ENCODE data around the gene INCENP.

INCENP gene

DNA sequence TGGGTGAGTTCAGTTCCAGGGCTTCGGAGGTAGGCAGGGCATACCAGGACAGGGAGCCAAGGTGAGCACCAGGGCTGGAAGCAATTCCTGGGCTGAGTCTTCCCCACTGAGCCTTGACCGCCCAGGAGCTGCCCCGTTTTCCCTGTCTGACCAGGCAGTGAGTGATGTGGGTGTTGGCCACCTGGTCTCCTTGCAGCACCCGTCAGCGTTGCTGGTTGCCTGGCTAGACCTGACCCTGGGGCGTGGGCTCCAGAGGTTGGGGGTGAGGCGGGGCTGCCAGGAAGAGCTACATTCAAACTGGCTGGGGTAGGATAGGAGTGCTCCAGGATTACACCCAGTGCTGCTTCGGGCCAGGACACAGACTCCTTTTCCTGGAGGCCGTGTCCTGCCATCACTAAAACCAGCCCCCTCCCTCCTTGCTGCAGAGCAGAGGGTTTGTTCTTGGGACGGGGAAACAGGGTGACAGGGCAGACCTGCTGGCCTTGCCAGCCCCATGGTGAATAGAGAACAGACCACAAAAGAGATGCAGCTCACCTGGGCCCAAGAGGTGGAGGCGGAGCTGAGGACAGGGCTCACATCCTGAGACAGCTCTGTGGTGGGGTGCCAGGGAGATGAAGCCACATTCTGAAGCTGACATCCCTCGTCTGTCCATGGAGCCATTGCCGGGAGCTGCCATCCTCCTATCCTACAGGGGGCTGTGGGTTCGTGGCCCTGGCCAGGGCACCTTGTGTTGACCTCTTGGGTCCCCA is 14.2 kb downstream of the INCENP start:
- H3K4me3 ChIP-seq (ENCODE audit: low read length), result no peak overlapping the region
- peaks cover 77% of the 10 kb centered on the region for H3K36me3 ChIP-seq (ENCODE audit: insufficient read depth, low read depth, low read length)
- no peak overlapping the region for H3K27ac ChIP-seq (ENCODE audit: low read length)
- no peak overlapping the region for H3K9ac ChIP-seq (ENCODE audit: low read depth, low read length)
- H3K27me3 ChIP-seq (ENCODE audit: insufficient read depth, low read length), result no peaks in the 10 kb centered on the region
- H3K9me3 ChIP-seq (ENCODE audit: insufficient read depth, low read depth, low read length), result no peaks in the 10 kb centered on the region
- H3K4me1 ChIP-seq (ENCODE audit: insufficient read depth, low read length), result no peaks in the 10 kb centered on the region

DNA sequence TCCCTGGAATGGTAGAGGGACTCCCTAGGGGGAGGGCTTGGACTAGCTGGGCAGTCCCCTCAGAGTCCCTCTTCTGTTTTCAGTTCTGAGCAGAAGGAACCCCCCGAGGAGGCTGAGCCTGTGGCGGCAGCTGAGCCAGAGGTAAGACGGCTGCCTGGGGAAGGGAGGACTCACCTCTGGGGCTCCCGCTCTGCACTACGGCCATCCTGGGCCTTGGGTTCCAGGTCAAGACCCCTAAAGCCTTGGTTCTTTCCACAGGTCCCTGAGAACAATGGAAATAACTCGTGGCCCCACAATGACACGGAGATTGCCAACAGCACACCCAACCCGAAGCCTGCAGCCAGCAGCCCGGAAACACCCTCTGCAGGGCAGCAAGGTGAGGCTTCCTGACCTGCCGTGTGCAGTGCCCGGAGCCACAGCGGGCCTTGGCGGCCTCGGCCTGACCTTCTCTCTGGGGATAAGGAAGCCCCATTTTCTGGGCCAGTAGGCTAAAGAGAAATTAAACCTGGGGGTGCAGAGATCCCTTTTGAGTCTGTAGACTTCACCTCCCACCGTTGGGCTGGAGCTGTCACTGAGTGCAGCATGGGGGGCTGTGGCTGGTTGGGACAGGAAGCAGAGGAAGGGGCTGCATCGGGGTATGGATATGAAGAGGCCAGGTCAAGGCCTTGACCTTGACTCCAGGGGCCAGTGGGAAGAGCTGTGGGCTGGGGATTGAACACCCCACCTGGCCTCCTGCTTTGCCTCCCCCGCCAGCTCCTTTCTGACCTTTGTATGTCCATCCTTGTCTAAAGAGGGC is 15.0 kb downstream of the INCENP start:
- H3K27me3 ChIP-seq (ENCODE audit: insufficient read depth, low read length), result no peaks in the 10 kb centered on the region
- peaks cover 77% of the 10 kb centered on the region for H3K36me3 ChIP-seq (ENCODE audit: insufficient read depth, low read depth, low read length)
- H3K9ac ChIP-seq (ENCODE audit: low read depth, low read length), result no peak overlapping the region
- no peak overlapping the region for H3K4me3 ChIP-seq (ENCODE audit: low read length)
- no peak overlapping the region for H3K27ac ChIP-seq (ENCODE audit: low read length)
- no peaks in the 10 kb centered on the region for H3K4me1 ChIP-seq (ENCODE audit: insufficient read depth, low read length)
- H3K9me3 ChIP-seq (ENCODE audit: insufficient read depth, low read depth, low read length), result no peaks in the 10 kb centered on the region

DNA sequence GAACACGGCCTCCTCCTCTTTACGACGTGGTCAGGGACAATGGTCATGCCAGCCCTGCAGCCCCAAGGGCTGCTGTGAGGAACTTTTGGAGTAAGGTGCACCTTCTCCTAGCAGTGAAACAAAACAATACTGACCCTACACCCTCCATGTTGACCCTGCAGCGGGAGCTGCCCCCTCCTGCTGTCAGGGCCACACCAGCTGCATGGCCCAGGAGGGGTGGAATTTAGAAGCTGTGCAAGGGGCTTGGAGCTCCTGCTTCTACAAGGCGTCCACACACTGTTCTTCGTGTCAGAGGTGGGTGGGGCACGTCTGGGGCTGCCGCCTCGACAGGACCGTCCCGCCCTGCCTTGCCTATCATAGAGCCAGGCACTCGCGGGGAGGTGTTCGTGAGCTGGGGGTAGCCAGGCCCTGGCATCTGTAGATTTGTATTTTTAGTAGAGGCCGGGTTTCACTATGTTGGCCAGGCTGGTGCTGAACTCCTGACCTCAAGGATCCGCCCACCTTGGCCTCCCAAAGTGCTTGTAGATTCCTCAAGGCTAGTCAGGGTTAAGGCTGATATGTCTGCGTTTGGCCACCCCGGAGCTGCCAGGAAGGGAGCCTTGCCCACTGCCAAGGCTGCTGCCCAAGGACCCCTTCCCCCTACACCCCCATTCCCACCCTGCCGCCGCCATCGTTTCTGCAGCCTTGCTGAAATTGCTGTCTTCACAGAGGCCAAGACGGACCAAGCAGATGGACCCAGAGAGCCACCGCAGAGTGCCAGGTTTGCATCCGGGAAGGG is 15.9 kb downstream of the INCENP start:
- Histone ChIP-seq H3K27me3 (ENCODE audit: insufficient read depth, low read length) (no peaks in the 10 kb centered on the region), H3K9ac (ENCODE audit: low read depth, low read length) (no peak overlapping the region), H3K27ac (ENCODE audit: low read length) (no peak overlapping the region), H3K4me1 (ENCODE audit: insufficient read depth, low read length) (no peaks in the 10 kb centered on the region), H3K36me3 (ENCODE audit: insufficient read depth, low read depth, low read length) (peaks cover 74% of the 10 kb centered on the region), H3K9me3 (ENCODE audit: insufficient read depth, low read depth, low read length) (no peaks in the 10 kb centered on the region), H3K4me3 (ENCODE audit: low read length) (no peak overlapping the region)

DNA sequence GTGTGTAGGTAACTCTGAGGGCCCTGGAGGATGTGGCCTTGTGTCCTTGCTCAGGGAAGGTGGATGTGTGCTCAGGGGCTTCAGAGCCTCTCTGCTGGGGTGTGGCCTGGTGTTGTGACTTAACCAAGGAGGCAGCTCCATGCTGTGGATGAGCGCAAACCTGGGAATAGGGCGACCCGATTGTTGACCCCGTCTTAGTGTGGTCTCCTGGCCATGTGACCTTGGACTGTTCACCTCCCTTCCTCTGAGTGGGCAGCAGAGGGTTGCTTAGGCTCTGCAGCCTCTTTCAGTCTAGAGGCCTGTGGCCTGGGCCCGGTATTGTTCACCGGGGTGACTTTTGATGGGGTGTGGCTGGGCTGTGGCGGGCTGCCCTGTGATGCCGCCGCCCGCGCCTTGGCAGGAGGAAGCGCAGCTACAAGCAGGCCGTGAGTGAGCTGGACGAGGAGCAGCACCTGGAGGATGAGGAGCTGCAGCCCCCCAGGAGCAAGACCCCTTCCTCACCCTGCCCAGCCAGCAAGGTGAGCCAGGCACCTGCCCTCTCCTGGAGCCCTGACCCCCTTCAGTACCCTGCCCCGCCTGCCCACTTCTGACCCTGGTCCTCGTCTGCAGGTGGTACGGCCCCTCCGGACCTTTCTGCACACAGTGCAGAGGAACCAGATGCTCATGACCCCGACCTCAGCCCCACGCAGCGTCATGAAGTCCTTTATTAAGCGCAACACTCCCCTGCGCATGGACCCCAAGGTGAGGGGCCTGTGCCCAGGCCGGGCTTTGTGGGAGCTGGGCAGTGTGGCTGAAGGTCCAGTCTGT is 16.7 kb downstream of the INCENP start:
- Histone ChIP-seq H3K27ac (ENCODE audit: low read length) (no peak overlapping the region), H3K4me3 (ENCODE audit: low read length) (no peak overlapping the region), H3K9ac (ENCODE audit: low read depth, low read length) (no peak overlapping the region), H3K4me1 (ENCODE audit: insufficient read depth, low read length) (no peaks in the 10 kb centered on the region), H3K27me3 (ENCODE audit: insufficient read depth, low read length) (no peaks in the 10 kb centered on the region), H3K9me3 (ENCODE audit: insufficient read depth, low read depth, low read length) (no peaks in the 10 kb centered on the region), H3K36me3 (ENCODE audit: insufficient read depth, low read depth, low read length) (peaks cover 81% of the 10 kb centered on the region)

DNA sequence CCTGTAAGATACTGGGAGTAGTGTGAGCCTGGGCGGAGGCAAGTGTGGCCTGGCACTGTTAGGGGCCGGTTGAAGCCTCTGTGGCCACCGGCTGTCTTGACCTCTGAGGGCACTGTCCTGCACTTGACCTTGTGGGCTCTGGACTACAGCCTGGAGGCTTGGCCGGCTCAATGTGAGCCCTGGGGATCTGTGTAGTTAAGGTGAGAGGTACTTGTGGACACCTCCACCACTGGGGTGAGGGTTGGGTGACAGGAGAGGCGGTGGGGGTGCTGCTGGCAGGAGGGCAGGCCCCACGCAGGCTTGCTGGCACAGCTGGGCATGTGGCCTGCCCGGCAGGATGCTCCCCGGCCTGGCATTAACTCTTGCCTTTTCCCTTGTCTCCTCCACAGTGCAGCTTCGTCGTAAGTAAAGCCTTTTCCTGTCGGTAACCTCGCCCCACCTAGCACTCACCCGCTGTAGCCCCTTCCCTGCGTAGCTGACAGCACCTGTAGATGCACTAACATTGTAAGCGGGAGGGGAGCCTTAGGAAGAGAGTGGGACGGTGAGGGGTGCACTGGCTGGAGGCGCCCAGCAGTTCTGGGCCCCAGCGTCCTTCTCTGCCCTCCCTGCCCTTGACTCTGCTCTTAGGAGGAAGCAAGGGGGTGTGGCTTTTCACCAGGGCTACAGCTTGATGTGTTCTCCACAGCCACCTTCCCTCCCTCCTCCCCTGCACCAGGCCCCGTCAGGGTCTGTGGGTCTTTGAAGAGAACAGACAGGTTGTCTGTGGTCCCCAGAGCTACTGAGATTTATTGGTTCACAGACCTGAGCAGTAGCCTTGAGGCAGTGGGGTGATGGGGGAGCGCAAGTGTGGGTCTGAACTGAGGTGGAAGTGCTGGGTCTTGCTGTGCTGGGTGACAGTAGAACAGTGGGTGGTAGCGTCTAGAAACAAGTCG is 17.6 kb downstream of the INCENP start:
- Histone ChIP-seq H3K4me3 (ENCODE audit: low read length) (no peak overlapping the region), H3K4me1 (ENCODE audit: insufficient read depth, low read length) (no peaks in the 10 kb centered on the region), H3K9ac (ENCODE audit: low read depth, low read length) (no peak overlapping the region), H3K9me3 (ENCODE audit: insufficient read depth, low read depth, low read length) (no peaks in the 10 kb centered on the region), H3K27ac (ENCODE audit: low read length) (no peak overlapping the region), H3K36me3 (ENCODE audit: insufficient read depth, low read depth, low read length) (peaks cover 89% of the 10 kb centered on the region), H3K27me3 (ENCODE audit: insufficient read depth, low read length) (no peaks in the 10 kb centered on the region)

DNA sequence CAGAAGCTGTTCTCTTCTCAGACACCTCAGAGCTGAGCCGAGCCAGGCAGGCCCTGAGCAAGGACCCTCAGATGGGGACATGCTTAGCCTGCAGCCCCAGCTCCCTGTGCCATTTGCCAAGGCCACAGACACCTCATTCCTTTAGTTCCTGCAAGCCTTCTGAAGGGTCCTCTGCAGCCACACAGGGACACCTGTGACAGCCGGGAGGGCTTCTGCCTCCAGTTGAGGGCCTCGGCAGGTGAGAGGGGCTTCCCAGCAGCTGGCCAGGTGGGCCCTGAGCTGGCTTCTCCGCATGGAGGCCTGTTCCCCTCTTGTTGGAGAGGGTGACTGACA is 18.2 kb downstream of the INCENP start:
- H3K36me3 ChIP-seq (ENCODE audit: insufficient read depth, low read depth, low read length), result peaks cover 92% of the 10 kb centered on the region
- H3K9ac ChIP-seq (ENCODE audit: low read depth, low read length), result no peak overlapping the region
- H3K27ac ChIP-seq (ENCODE audit: low read length), result no peak overlapping the region

DNA sequence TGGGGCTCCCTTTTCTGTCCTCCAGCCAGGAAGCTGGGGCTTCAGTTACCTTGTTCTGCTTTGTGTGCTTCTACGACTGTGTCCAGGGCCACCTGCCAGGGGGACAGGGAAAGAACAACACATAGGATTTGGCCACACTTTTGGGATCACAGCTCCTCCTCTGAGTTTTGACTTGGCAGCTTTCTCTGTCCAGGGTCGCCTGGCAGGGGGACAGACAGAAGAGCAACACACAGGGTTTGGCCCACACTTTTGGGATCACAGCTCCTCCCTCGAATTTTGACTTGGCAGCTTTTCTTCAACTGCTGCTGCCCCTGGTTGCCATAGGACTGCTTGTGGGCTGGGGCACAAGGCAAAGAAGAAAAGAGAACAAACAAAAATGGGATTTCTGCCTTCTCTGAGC is 19.1 kb downstream of the INCENP start:
- no peak overlapping the region for H3K4me3 ChIP-seq (ENCODE audit: low read length)
- no peak overlapping the region for H3K9ac ChIP-seq (ENCODE audit: low read depth, low read length)
- H3K27me3 ChIP-seq (ENCODE audit: insufficient read depth, low read length), result no peaks in the 10 kb centered on the region
- no peak overlapping the region for H3K27ac ChIP-seq (ENCODE audit: low read length)
- no peaks in the 10 kb centered on the region for H3K4me1 ChIP-seq (ENCODE audit: insufficient read depth, low read length)
- H3K9me3 ChIP-seq (ENCODE audit: insufficient read depth, low read depth, low read length), result no peaks in the 10 kb centered on the region
- peaks cover 92% of the 10 kb centered on the region for H3K36me3 ChIP-seq (ENCODE audit: insufficient read depth, low read depth, low read length)

More for the DNA sequence above, 18.2 kb downstream of the INCENP start:
- Histone ChIP-seq H3K4me1 (ENCODE audit: insufficient read depth, low read length) (no peaks in the 10 kb centered on the region), H3K4me3 (ENCODE audit: low read length) (no peak overlapping the region), H3K9me3 (ENCODE audit: insufficient read depth, low read depth, low read length) (no peaks in the 10 kb centered on the region), H3K27me3 (ENCODE audit: insufficient read depth, low read length) (no peaks in the 10 kb centered on the region)

DNA sequence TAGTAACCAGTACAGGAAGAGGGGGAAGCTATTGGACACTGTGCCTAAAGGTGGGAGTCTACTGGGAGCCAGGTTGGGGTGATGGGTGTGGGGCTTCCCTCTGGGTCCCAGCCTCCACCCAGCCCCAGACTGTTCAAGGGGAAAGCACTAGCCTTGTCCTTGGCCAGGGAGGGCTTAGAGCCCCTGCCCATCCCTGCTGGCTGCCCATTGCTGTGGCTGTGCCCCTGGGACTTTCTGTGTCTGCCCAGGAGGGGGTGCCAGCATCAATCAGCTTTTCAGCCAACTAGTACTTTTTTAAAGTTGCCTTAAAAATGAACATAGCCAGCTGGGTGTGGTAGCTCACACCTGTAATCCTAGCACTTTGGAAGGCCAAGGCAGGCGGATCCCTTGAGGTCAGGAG is 19.9 kb downstream of the INCENP start:
- Histone ChIP-seq H3K4me1 (ENCODE audit: insufficient read depth, low read length) (no peaks in the 10 kb centered on the region), H3K9me3 (ENCODE audit: insufficient read depth, low read depth, low read length) (no peaks in the 10 kb centered on the region), H3K4me3 (ENCODE audit: low read length) (no peak overlapping the region), H3K36me3 (ENCODE audit: insufficient read depth, low read depth, low read length) (peaks cover 92% of the 10 kb centered on the region), H3K9ac (ENCODE audit: low read depth, low read length) (no peak overlapping the region), H3K27me3 (ENCODE audit: insufficient read depth, low read length) (no peaks in the 10 kb centered on the region), H3K27ac (ENCODE audit: low read length) (no peak overlapping the region)

DNA sequence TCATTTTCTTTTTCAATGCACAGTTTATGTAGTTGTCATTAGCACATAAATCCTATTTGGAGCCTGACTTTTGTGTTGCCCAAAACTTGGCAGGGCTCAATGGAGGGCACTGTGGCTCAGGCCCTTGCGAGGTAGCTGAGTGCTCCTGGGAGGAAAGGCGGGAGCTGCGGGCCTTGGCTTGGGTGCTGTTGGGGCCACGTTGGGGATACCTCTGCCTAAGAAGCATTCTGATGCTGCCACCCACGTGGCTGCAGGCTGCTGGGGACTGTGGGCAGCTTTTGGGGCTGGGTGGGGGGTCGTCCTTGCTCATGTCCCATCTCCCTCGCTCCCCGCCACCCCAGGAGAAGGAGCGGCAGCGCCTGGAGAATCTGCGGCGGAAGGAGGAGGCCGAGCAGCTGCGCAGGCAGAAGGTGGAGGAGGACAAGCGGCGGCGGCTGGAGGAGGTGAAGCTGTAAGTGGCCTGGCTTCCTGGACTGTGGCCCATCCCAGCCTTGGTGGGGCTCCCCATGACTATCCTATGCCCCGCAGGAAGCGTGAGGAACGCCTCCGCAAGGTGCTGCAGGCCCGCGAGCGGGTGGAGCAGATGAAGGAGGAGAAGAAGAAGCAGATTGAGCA is 20.9 kb downstream of the INCENP start:
- Histone ChIP-seq H3K27ac (ENCODE audit: low read length) (no peak overlapping the region), H3K9ac (ENCODE audit: low read depth, low read length) (no peak overlapping the region), H3K27me3 (ENCODE audit: insufficient read depth, low read length) (no peaks in the 10 kb centered on the region), H3K36me3 (ENCODE audit: insufficient read depth, low read depth, low read length) (peaks cover 92% of the 10 kb centered on the region), H3K4me3 (ENCODE audit: low read length) (no peak overlapping the region), H3K9me3 (ENCODE audit: insufficient read depth, low read depth, low read length) (no peaks in the 10 kb centered on the region), H3K4me1 (ENCODE audit: insufficient read depth, low read length) (no peaks in the 10 kb centered on the region)

DNA sequence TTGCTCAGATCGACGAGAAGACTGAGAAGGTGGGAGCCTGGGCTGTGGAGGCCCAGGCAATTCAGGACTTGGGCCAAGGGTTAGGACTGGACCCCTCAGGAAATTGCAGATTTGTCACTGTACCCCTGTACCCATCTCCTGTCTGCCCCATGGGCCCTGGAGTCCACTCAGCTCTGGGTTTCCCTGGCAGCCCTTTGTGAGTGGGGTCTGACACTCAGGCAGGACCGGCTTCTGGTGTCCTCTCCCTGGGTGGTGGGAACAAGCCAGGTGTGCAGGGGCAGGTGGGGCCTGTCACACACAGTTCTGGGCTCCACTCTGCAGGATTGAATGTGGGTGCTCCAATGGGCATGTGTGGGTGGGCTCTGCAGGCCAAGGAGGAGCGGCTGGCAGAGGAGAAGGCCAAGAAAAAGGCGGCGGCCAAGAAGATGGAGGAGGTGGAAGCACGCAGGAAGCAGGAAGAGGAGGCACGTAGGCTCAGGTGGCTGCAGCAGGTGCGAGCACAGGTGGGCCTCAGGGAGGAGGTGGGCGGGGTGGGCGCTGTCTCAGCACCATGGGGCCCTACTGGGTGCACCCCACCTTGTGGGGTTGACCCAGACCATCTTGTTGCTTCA is 21.6 kb downstream of the INCENP start:
- H3K9ac ChIP-seq (ENCODE audit: low read depth, low read length), result no peak overlapping the region
- no peak overlapping the region for H3K27ac ChIP-seq (ENCODE audit: low read length)
- H3K9me3 ChIP-seq (ENCODE audit: insufficient read depth, low read depth, low read length), result no peaks in the 10 kb centered on the region
- H3K4me1 ChIP-seq (ENCODE audit: insufficient read depth, low read length), result no peaks in the 10 kb centered on the region
- no peaks in the 10 kb centered on the region for H3K27me3 ChIP-seq (ENCODE audit: insufficient read depth, low read length)
- H3K4me3 ChIP-seq (ENCODE audit: low read length), result no peak overlapping the region
- peaks cover 92% of the 10 kb centered on the region for H3K36me3 ChIP-seq (ENCODE audit: insufficient read depth, low read depth, low read length)

All from iPS-20b (cell line).